ENCODE data around the gene EBF3. TPM values are rescaled to one million over a fixed set of nuclear protein-coding genes. Genes with fewer than 3 reads are reported as not detected.

EBF3 gene
- total RNA-seq, 1 experiment from 2014 or later: 0.12 TPM

- no peaks in the 10 kb centered on the region for H4K20me1 ChIP-seq (ENCODE audit: insufficient read depth)
- intact Hi-C loops (cut with micrococcal nuclease): no loop called here
- no peak overlapping the region for H3K27ac ChIP-seq (ENCODE audit: low read depth, low read length)
- DNase-seq (ENCODE audit: low read depth, low spot score) (no peak), ATAC-seq (no peak)
- no TSS peak for BruUV-seq (replicated peaks)
- CTCF ChIA-PET: no interaction called here
- no peak overlapping the region for H2AFZ ChIP-seq (ENCODE audit: low read depth, low read length, poor library complexity, severe bottlenecking)
- no peaks in the 10 kb centered on the region for H3K79me2 ChIP-seq (ENCODE audit: insufficient read depth, low read length)
- TF ChIP-seq EZH2phosphoT487 (IDR thresholded peaks at IDR 0.05; ENCODE audit: borderline replicate concordance) (no peak), SP1 (IDR thresholded peaks at IDR 0.05; ENCODE audit: low read depth) (no peak), ZFX (IDR thresholded peaks at IDR 0.05) (no peak), EGR1 (IDR thresholded peaks at IDR 0.05; ENCODE audit: low read depth) (no peak), SIN3A (IDR thresholded peaks at IDR 0.05; ENCODE audit: low read depth) (no peak), EZH2 (IDR thresholded peaks at IDR 0.05) (no peak), REST (IDR thresholded peaks at IDR 0.05; ENCODE audit: low read depth) (no peak), POLR2AphosphoS5 (IDR thresholded peaks at IDR 0.05; ENCODE audit: low read depth, low read length) (no peak), YY1 (IDR thresholded peaks at IDR 0.05; ENCODE audit: extremely low read depth, insufficient replicate concordance, low read depth, low read length) (no peak), RAD21 (IDR thresholded peaks at IDR 0.05; ENCODE audit: low read depth) (no peak), CTCF (IDR thresholded peaks at IDR 0.05 in 2 of 3, conservative IDR thresholded peaks at IDR 0.05 in 1 of 3; ENCODE audit: borderline replicate concordance in 1 of 3, insufficient read depth in 1 of 3, low read depth in 2 of 3, low read length in 2 of 3) (no peak)
- no peaks in the 10 kb centered on the region for H3K9me3 ChIP-seq (ENCODE audit: control insufficient read depth in 1 of 2, insufficient read depth in 1 of 2, low read depth in 1 of 2, low read length in 2 of 2)
- H3K4me1 ChIP-seq (ENCODE audit: control insufficient read depth in 1 of 2, insufficient read depth in 2 of 2, low read length in 2 of 2): no peaks in the 10 kb centered on the region
- H3K36me3 ChIP-seq (ENCODE audit: control insufficient read depth in 1 of 2, insufficient read depth in 2 of 2, low read length in 2 of 2): no peaks in the 10 kb centered on the region
- H3K9me2 ChIP-seq (ENCODE audit: insufficient read depth): no peaks in the 10 kb centered on the region
- H3K27me3 ChIP-seq (ENCODE audit: insufficient read depth, low read length): no peaks in the 10 kb centered on the region
- POLR2A ChIA-PET: no interaction called here
- no peak overlapping the region for H3K9ac ChIP-seq (ENCODE audit: low read length)
- no peak overlapping the region for H3K4me3 ChIP-seq (replicated peaks in 1 of 2; ENCODE audit: low read depth in 1 of 2, low read length in 2 of 2)
- no peak overlapping the region for H3K4me2 ChIP-seq (ENCODE audit: low read length)
- RAD21 ChIA-PET (ENCODE audit: low non-redundant PET in 1 of 2, low total read pairs in 2 of 2, uncharacterized antibody in 2 of 2, unreplicated experiment in 2 of 2): no interaction called here
Observed at GRCh38 chr10:129896136-129896859, 67.8 kb downstream of the EBF3 start.

Measured in HCT116 (cell line).